Measurements from ENCODE around the gene CAB39L. TPM values are rescaled to one million over a fixed set of nuclear protein-coding genes. Genes with fewer than 3 reads are reported as not detected.

CAB39L gene
- total RNA-seq, 2 donors from 2014 or later, result 6.1 to 14.5 TPM

- no peak overlapping the region for H3K9ac ChIP-seq (ENCODE audit: low read depth in 2 of 2, low read length in 2 of 2)
- no peaks in the 10 kb centered on the region for H3K27me3 ChIP-seq
- H3K9me3 ChIP-seq, result no peaks in the 10 kb centered on the region
- H3K27ac ChIP-seq, result no peak overlapping the region
- H3K4me3 ChIP-seq, result no peak overlapping the region
- TF ChIP-seq CTCF (IDR thresholded peaks at IDR 0.05), result no peak
- DNase-seq, result no peak
- H3K4me1 ChIP-seq, result no peaks in the 10 kb centered on the region
- intact Hi-C loops (cut with DNase I), result no loop called here
- no peaks in the 10 kb centered on the region for H3K36me3 ChIP-seq
Measured at GRCh38 chr13:49419276-49419675, 24.6 kb downstream of the CAB39L start.

- Histone ChIP-seq H3K36me3 (no peaks in the 10 kb centered on the region), H3K4me1 (no peaks in the 10 kb centered on the region), H3K27me3 (no peaks in the 10 kb centered on the region), H3K9me3 (no peaks in the 10 kb centered on the region), H3K9ac (ENCODE audit: low read depth in 2 of 2, low read length in 2 of 2) (no peak overlapping the region), H3K27ac (no peak overlapping the region), H3K4me3 (no peak overlapping the region)
- intact Hi-C loops (cut with DNase I), result no loop called here
- TF ChIP-seq CTCF (IDR thresholded peaks at IDR 0.05), result no peak
- DNase-seq, result no peak
Measured at GRCh38 chr13:49418206-49418605, 25.7 kb downstream of the CAB39L start.

- H3K27me3 ChIP-seq, result no peaks in the 10 kb centered on the region
- H3K27ac ChIP-seq, result no peak overlapping the region
- no peaks in the 10 kb centered on the region for H3K36me3 ChIP-seq
- intact Hi-C loops (cut with DNase I), result no loop called here
- no peak overlapping the region for H3K4me3 ChIP-seq
- DNase-seq, result no peak
- TF ChIP-seq CTCF (IDR thresholded peaks at IDR 0.05), result no peak
- no peaks in the 10 kb centered on the region for H3K9me3 ChIP-seq
- no peaks in the 10 kb centered on the region for H3K4me1 ChIP-seq
- H3K9ac ChIP-seq (ENCODE audit: low read depth in 2 of 2, low read length in 2 of 2), result no peak overlapping the region
Measured at GRCh38 chr13:49417161-49417560, 26.7 kb downstream of the CAB39L start.

- Histone ChIP-seq H3K27ac (no peak overlapping the region), H3K9ac (ENCODE audit: low read depth in 2 of 2, low read length in 2 of 2) (no peak overlapping the region), H3K9me3 (no peaks in the 10 kb centered on the region), H3K4me3 (no peak overlapping the region), H3K27me3 (no peaks in the 10 kb centered on the region), H3K4me1 (no peaks in the 10 kb centered on the region), H3K36me3 (no peaks in the 10 kb centered on the region)
- TF ChIP-seq CTCF (IDR thresholded peaks at IDR 0.05), result no peak
- no peak for DNase-seq
- intact Hi-C loops (cut with DNase I), result no loop called here
Measured at GRCh38 chr13:49412749-49413148, 31.1 kb downstream of the CAB39L start.

- H3K27me3 ChIP-seq, result no peaks in the 10 kb centered on the region
- H3K9ac ChIP-seq (ENCODE audit: low read depth in 2 of 2, low read length in 2 of 2), result no peak overlapping the region
- no peaks in the 10 kb centered on the region for H3K36me3 ChIP-seq
- no peak for DNase-seq
- no peaks in the 10 kb centered on the region for H3K9me3 ChIP-seq
- H3K4me1 ChIP-seq, result no peaks in the 10 kb centered on the region
- H3K27ac ChIP-seq, result no peak overlapping the region
- intact Hi-C loops (cut with DNase I), result no loop called here
- TF ChIP-seq CTCF (IDR thresholded peaks at IDR 0.05), result no peak
- no peak overlapping the region for H3K4me3 ChIP-seq
Measured at GRCh38 chr13:49411353-49411752, 32.5 kb downstream of the CAB39L start.

GRCh38 chr13:49410477-49410876, 33.4 kb downstream of the CAB39L start:
- no peaks in the 10 kb centered on the region for H3K9me3 ChIP-seq
- H3K27ac ChIP-seq, result no peak overlapping the region
- H3K4me1 ChIP-seq, result no peaks in the 10 kb centered on the region
- intact Hi-C loops (cut with DNase I), result no loop called here
- H3K9ac ChIP-seq (ENCODE audit: low read depth in 2 of 2, low read length in 2 of 2), result no peak overlapping the region
- no peaks in the 10 kb centered on the region for H3K27me3 ChIP-seq
- TF ChIP-seq CTCF (IDR thresholded peaks at IDR 0.05), result no peak
- no peaks in the 10 kb centered on the region for H3K36me3 ChIP-seq
- no peak overlapping the region for H3K4me3 ChIP-seq
- no peak for DNase-seq
